GM21619 (cell line): ENCODE measurements around the gene TCL1A.
A peak's percentile ranks its signal among the peaks of the same experiment; 100 is the strongest.

ENCODE experiments used
- ATAC-seq: cut with Tn5 transposase; IDR thresholded peaks from one replicate; pipeline ENCODE4 v1.9.1; 2021; ENCODE audit not compliant: unreplicated experiment

The TCL1A gene

GRCh38 chr14:95707327-95707726 is 6.6 kb downstream of the TCL1A start:
- ATAC-seq = no peak

DNA sequence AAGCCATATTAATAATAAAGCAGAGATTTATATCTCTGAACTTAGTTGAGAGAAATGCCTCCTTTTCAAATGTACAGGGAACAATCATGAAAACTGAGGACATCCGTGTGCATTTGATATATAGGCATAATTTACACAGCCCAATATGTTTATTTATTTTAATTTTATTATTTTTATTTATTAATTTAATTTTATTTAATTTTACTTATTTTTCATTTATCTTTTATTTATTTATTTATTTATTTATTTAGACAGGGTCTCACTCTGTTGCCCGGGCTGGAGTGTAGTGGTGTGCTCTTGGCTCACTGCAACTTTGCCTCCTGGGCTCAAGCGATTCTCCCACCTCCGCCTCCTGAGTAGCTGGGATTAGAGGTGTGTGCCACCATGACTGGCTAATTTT is 8.4 kb downstream of the TCL1A start:
- no peak for ATAC-seq

- no peak for ATAC-seq
Observed at GRCh38 chr14:95703805-95704204, 10.1 kb downstream of the TCL1A start.

GRCh38 chr14:95703341-95703740 is 10.6 kb downstream of the TCL1A start:
- ATAC-seq = no peak

DNA sequence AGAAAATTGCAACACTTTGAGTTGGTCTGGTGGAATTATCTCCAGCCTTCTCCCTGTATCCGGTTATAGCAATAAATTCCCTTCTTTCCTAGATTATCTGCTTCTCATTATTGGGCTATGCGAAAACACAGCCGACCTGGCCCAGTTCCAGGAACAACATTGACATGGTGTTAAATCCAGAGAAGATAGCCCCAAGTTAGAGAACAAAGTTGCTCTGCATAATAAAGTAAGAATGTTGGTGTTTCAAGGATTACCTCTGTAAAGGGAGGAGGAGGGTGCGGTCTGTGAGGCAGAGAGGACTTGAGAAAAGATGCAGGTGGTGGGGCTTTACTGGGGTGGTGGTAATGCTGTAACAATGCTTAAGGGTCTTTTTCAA is 12.1 kb downstream of the TCL1A start:
- ATAC-seq = no peak

GRCh38 chr14:95700221-95700976 is 13.5 kb downstream of the TCL1A start:
- ATAC-seq = no peak

- ATAC-seq = no peak
Observed at GRCh38 chr14:95699412-95699811, 14.5 kb downstream of the TCL1A start.

GRCh38 chr14:95698287-95698686 is 15.6 kb downstream of the TCL1A start:
- ATAC-seq = no peak

DNA sequence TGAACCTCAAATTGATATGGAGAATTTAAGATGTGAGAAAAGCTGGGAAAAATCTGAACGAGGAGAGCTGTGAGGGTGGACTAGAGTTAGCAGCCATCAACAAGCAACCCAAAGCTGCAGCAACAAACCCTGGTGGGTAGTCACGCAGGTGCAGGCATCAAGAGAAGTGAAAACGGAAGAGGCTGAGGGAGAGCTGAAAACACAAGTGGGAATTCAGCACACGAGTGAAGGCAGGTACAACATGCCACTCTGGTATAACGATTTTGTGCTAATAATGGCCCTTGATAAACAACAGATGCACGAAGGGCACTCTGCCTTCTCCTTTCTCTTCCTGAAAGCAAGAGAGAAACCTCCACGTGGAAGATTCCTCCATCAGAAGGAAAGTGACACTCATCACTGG is 16.2 kb downstream of the TCL1A start:
- ATAC-seq = peak; percentile 47

DNA sequence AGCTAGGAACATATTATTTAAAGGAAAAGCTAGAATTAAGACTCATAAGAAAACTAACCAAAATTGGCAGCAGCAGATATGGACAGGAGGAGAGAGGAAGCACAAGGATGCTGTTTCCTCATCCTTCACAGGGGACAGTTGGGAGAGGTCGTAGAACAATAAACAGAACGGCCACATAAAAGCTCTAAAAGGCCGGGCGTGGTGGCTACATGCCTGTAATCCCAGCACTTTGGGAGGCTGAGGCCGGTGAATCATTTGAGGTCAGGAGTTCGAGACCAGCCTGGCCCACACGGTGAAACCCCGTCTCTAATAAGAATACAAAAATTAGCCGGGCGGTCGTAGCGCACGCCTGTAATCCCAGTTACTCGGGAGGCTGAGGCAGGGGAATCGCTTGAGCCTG is 17.2 kb downstream of the TCL1A start:
- ATAC-seq = no peak

DNA sequence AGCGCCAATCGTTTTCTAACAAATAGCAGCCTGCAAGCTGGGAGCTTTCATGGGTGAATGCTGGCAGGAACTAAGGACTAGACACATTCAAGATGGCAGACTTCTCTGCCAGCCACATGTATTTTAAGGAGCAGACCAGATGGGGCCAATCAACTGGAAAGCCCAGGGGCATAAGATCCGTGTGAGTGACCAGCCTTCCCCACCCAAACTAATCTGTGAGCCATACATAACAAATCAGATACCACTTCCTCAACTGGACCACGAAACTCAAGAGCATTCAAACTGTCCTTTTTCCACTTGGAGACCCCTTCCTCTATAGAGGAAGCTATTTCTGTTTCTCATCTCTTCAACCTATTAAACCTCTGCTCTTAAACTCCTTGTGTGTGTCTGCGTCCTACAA is 18.0 kb downstream of the TCL1A start:
- no peak for ATAC-seq

DNA sequence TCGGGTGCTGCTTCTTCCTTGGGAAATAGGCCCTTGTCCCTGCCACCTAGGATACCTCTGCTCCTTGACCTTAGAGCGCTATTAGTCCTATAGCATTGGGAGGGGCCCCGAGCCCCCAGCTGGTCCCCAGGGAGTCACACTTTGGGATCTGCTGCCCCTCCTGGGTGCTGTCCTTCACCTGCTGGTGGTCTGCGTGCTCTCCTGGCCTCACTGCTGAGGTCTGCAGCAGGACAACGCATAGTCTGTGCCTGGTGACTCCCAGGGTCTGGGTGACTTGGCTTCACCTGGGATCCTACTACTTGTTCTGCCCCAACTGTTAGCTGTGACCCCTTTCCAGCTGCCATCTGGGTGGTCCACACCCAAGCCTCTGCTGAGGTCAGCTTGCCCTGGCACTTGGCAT is 18.9 kb downstream of the TCL1A start:
- ATAC-seq = no peak

- no peak for ATAC-seq
Observed at GRCh38 chr14:95692109-95692508, 21.8 kb downstream of the TCL1A start.

DNA sequence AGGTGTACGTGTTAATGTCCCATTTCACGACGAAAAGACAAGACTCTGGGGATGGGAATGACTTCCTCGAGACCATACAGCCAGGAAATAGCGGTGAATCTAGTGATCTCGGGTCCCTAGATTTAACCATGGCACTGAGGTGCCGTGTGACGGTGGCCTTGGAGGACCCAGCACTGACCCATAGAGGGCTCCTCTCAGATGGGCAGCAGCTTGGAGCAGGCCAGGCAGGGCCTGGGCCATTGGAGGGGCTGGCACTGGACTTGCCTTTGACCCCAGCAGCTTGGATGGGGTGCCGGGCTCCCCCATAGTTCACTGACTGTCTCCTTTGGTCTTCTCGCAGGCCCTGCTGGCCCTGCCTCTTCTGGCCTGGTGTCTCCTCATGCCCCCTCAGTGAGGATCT is 22.3 kb downstream of the TCL1A start:
- ATAC-seq = no peak

DNA sequence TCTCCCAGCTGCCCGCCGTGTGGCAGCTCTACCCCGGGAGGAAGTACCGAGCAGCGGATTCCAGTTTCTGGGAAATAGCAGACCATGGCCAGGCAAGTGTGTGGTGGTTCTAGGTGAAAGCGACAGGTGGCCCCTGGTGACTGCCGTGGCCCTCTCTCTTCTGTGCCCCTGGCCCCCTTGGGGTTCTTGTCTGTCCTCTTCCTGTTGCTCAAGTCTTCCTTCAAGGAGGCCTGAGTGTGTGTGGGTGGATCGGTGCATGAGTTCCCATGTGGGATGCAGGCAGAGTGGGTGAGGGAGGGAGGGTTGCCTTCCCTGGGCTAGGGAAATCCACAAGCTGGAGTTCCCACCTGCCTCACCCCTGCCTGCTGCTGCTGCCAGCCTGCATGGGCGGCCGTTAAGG is 23.1 kb downstream of the TCL1A start:
- ATAC-seq = no peak

DNA sequence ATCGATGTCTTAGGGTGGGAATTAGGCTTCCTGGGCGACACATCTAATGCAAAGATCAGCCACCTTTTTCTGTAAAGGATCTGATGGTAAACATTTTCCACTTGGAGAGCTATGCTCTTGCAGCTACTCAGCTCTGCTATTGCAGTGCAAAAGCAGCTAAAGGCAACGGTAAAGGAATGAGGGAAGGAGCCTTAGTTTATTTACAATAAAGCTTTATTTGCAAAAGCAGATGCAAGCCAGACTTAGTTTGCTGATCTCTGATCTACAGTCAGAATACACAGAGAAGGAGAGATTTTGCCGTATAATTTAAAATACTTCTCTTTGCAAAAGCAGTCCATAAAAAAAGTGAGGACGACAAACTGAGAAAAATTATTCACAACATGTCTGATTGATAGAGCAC is 24.5 kb downstream of the TCL1A start:
- no peak for ATAC-seq

GRCh38 chr14:95686935-95687334 is 27.0 kb downstream of the TCL1A start:
- no peak for ATAC-seq

GRCh38 chr14:95685978-95686922 is 27.7 kb downstream of the TCL1A start, which contains the start of gene TCL1B:
TSS of gene TCL1B (plus strand) at chr14:95686426. CDS start at chr14:95686468, 42 bp downstream.
- ATAC-seq = no peak

DNA sequence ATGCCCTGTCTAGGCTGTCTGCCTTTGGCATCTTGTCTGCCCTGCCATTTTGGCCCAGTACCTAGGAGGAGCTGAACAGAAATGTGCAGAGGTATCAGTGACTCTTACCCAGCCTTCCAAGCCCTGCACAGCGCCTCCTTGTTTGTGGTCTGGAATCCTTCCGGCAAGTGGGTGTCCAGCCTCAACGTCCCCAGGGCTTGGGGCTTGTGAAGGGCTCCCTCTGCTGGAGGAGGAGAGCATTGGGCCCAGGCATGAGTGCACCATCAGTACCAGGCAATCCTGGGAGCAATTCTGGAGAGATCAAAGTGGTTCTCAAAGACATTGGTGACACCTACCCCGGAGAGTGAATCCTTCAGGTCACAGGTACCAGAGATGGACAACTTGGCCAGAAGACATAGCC is 30.1 kb downstream of the TCL1A start:
- no peak for ATAC-seq

DNA sequence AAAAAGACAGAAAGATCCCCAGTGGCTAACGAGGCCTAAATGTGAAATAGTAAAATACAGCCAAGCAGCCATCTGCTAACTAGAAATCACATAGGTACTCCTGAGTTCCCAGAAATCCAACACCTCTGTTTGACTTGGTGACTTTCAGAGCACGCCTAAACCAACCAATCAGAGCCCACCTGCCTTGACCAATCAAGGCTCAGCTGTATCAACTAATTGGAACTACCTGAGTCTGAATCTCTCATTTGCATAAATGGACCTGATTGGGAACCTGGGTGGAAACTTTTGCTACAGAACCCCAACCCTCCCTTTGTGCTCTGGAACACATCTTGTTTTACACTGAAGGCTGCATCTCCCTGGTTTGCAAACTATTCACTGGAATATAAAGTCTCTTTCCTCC is 32.8 kb downstream of the TCL1A start:
- ATAC-seq = no peak

GRCh38 chr14:95679998-95680735 is 33.8 kb downstream of the TCL1A start:
- ATAC-seq = no peak
